NCI-H69 (cell line): Measurements from ENCODE around the gene GPR183.

ENCODE experiments used
- DNase-seq: peaks from one replicate; lab custom pipeline; 2025; lab: John Stamatoyannopoulos, UW

GPR183 gene

GRCh38 chr13:99339230-99339721, 32.1 kb upstream of the GPR183 start:
- no peak for DNase-seq

GRCh38 chr13:99335603-99336002, 28.4 kb upstream of the GPR183 start:
- no peak for DNase-seq

- DNase-seq = no peak
Observed at GRCh38 chr13:99335087-99335486, 27.9 kb upstream of the GPR183 start.

DNA sequence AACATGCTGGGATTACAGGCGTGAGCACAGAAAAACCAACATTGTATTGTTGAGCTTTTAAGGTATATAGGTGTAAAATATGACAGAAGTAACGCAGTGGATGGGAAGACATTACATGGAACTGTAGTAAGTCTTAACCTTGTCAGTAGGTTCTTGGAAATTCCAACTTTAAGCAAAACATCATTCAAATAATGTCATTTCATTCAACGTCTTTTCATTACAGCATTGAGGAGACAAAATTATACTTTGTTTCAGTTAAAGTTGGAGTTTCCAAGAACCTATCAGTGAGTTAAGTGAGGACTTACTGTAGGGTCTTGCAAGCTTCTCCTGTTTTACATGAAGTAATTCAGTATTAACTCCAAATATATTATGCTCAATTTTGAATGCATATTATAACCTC, 27.0 kb upstream of the GPR183 start:
- no peak for DNase-seq

- no peak for DNase-seq
Observed at GRCh38 chr13:99332456-99332855, 25.3 kb upstream of the GPR183 start.

DNA sequence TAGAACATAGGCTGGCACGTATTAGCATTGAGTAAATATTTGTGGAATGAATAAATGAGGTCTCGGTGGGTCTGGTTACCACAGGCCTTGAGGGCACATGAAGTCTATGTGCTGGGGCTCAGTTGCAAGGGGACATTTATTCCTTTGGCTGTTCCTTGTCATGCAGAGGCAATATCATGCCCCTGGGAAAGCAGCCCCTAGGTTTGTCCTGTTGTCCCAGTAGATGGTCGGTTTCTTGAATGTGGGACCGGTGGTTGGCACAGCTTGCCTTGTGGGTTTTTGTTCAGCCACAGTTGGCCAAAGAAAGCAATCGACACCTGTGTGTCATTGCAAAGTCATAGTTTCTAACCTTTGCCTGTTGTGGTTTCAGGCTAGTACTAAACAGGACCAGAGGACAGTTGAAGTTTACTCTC, 24.7 kb upstream of the GPR183 start:
- DNase-seq = peak; percentile 16

- DNase-seq = no peak
Observed at GRCh38 chr13:99330942-99331341, 23.7 kb upstream of the GPR183 start.

DNA sequence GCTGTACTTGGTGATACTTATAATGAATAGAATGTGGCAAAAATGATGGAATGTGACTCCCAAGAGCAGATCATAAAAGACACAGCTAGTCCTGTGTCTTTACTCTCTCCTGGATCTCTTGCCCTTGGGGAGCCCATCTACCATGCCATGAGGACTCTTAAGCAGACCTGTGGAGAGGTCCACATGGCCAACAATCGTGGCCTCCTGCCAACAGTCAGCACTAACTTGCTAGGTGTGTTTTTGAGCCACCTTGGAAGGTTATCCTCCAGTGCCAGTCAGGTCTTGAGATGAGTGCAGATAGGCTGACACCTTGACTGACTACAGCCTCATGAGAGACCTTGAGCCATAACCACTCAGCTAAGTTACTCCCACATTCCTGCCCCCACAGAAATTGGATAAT, 22.3 kb upstream of the GPR183 start:
- DNase-seq = no peak

DNA sequence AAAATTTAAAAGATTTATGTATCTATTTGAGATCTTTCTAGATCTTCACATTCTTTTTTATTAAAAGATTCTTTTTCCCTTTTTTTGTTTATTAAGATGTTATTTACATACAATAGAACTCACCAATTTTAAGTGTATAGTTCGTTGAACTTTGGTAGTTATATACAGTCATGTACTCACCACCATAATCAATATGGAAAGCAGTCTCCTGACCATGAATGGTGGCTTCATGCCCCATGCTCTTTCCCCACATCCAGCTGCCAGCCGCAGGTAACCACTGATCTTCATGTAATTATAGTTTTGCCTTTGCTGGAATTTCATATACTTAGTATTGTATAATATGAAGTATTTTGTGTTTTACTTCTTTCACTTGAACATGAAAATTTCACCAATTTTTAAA, 20.6 kb upstream of the GPR183 start:
- no peak for DNase-seq

- no peak for DNase-seq
Observed at GRCh38 chr13:99327126-99327525, 19.9 kb upstream of the GPR183 start.

DNA sequence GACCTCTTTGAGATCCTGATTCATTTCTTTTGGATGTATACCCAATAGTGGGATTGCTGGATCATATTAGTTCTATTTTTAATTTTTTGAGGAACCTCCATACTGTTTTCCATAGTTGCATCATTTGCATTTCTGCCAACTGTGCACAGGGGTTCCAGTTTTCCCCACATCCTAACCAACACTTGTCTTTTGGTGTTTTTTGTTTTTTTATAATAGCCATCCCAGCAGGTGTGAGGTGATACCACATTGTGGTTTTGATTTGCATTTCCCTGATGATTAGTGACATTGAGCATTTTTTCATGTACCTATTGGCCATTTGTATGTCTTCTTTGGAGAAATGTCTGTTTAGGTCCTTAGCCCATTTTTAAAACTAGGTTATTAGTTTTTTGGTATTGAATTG, 18.8 kb upstream of the GPR183 start:
- DNase-seq = no peak

DNA sequence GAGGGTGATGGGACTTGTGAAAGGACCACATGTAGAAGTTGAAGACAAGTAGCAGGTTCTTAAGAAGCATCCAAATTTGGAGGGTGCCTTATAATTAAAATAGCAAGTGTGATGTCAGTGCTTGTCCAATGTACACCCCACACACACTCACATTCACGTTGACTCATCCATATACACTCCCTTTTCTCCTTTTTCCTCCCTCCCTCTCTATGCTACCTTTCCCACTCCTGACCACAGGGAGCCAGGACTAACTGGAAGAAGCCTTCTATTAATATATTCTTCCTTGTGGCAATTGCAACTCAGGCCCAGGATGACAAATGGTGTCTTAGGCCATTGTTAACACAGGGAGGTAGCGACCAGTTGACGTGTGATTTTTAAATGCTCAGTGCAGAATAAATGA, 16.3 kb upstream of the GPR183 start:
- no peak for DNase-seq

GRCh38 chr13:99322297-99323103, 15.3 kb upstream of the GPR183 start:
- no peak for DNase-seq

DNA sequence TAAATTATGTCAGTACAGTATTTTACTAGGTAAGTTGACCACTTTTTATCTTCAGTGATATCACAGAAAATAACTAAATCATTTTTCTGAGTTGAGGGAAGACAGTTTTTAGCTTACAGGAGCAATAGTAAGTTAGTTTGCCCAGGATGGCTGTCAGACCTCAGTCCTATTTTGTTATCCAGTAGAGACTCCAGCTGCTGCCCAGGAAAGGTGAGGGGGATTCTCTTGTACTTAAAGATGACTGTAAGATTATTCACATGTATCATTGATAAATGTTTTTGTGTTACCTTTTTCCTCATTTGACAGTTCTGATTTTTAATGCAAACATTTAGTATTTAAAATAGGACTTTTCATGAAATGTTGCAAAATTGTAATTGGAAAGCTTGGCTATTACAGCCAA, 14.5 kb upstream of the GPR183 start:
- no peak for DNase-seq

- DNase-seq = peak; percentile 9
Observed at GRCh38 chr13:99320693-99321481, 13.7 kb upstream of the GPR183 start.

- peak; percentile 35 for DNase-seq
Observed at GRCh38 chr13:99316657-99317256, 9.6 kb upstream of the GPR183 start.

DNA sequence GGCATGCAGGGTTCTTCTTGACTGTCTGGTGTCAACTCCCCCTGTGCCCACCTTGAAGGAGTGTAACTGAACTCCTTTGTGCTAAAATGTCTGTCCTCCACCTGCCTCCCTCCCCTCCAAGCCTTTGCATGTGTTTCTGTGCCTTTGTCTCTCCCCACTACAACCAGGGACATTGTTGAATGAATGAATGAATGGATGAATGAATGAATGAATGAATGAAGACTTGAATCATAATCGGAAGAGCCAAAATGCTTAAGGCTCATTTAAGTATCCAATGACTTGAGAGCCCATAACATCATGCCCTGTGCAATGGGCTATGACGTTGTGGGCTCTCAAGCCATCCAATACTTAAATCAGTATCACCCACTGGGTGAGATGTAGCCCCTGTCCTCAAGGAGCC, 9.0 kb upstream of the GPR183 start:
- DNase-seq = no peak

GRCh38 chr13:99315186-99315585, 8.0 kb upstream of the GPR183 start:
- DNase-seq = no peak

DNA sequence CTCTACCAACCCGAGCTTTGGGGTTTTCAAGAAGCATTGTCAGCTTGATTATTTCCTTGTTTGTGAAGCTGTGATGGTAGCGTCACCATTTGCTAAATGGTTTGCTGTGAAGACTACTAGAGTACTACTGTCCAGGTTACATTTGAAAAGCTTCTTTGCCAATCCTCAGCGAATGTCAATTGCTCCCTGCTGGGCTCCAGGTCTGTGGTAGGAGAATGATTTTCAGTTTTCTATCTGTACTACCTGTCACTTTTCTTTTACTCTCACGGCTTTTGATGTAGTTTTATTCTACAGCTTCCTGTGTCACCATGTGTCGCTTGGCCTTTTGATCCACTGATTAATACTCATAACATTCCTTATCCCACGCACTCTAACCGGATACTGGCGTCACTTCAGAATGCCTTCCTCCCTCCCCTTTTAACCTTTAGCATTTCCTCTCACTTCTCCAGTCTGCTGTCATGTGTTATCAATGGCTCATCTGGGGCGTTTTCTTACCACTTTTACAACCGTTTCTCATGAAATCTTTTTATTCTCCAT, 7.5 kb upstream of the GPR183 start:
- DNase-seq = no peak

GRCh38 chr13:99313941-99314340, 6.7 kb upstream of the GPR183 start:
- DNase-seq = no peak

DNA sequence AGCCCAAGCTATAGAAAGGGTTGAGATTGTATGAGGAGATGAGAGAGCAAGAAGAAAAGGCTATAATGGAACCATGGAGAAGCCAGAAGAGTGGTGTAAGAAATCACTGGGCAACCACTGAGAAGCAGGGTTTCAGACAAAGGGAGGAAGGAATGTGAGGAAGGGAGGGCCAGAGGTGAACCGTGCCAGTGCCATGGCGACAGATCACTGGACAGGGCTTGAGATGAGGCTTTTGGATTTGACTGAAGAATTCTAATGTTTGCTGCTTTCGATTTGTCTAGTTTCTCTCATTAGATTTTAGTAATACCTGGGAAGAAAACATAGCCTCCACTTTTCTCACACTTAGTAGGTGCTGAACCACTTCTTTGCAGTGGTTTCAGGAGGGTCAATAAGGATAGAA, 6.3 kb upstream of the GPR183 start:
- DNase-seq = peak; percentile 52

- DNase-seq = no peak
Observed at GRCh38 chr13:99312493-99312883, 5.3 kb upstream of the GPR183 start.
